ENCODE data around the gene MYL6B. TPM values are rescaled to one million over a fixed set of nuclear protein-coding genes. Genes with fewer than 3 reads are reported as not detected.
"Not testable (repeated sequence)": the region's sequence is repeated elsewhere in the genome, so short reads cannot be mapped to it uniquely, and the experiment has no call there.

The MYL6B gene
- total and polyA plus RNA-seq, 8 donors: 6.7 to 65.9 (median 16.5) TPM

GRCh38 chr12:56153678-56154065, 1.3 kb downstream of the MYL6B start:
- Histone ChIP-seq H3K36me3 (no peaks in the 10 kb centered on the region), H3K27ac (no peak overlapping the region), H3K4me3 (no peak overlapping the region), H3K27me3 (no peaks in the 10 kb centered on the region), H3K9me3 (no peaks in the 10 kb centered on the region), H3K4me1 (peaks cover 5 to 15% (median 8%) of the 10 kb centered on the region in 3 donors)
- DNase-seq: no peak
- FAIRE-seq: no peak
- intact Hi-C loops (cut with DNase I): no loop called here
- 77 to 87% methylated on average over 5 of the region's 5 CpGs for WGBS, 2 donors
- ATAC-seq: no peak
- TF ChIP-seq CTCF (IDR thresholded peaks at IDR 0.05): no peak

- Histone ChIP-seq H3K4me1 (peaks cover 5 to 15% (median 8%) of the 10 kb centered on the region in 3 donors), H3K36me3 (no peaks in the 10 kb centered on the region), H3K4me3 (no peak overlapping the region), H3K27me3 (no peaks in the 10 kb centered on the region), H3K27ac (no peak overlapping the region), H3K9me3 (no peaks in the 10 kb centered on the region)
- WGBS, 2 donors: 96 to 100% methylated on average over 1 of the region's 1 CpG
- DNase-seq: no peak
- no peak for TF ChIP-seq CTCF (IDR thresholded peaks at IDR 0.05)
- FAIRE-seq: no peak
- no peak for ATAC-seq
- intact Hi-C loops (cut with DNase I): no loop called here
Observed at GRCh38 chr12:56154246-56154771, 1.9 kb downstream of the MYL6B start.

GRCh38 chr12:56154818-56155217, 2.4 kb downstream of the MYL6B start:
- H3K27me3 ChIP-seq: no peaks in the 10 kb centered on the region
- TF ChIP-seq CTCF (IDR thresholded peaks at IDR 0.05): no peak
- H3K27ac ChIP-seq: no peak overlapping the region
- intact Hi-C loops (cut with DNase I): no loop called here
- no peaks in the 10 kb centered on the region for H3K36me3 ChIP-seq
- DNase-seq (no peak), FAIRE-seq (no peak), ATAC-seq (no peak)
- no peaks in the 10 kb centered on the region for H3K9me3 ChIP-seq
- no peak overlapping the region for H3K4me3 ChIP-seq
- 86 to 89% methylated on average over 5 of the region's 5 CpGs for WGBS, 2 donors
- H3K4me1 ChIP-seq: peaks cover 5 to 18% (median 8%) of the 10 kb centered on the region in 3 donors

GRCh38 chr12:56155256-56155845, 3.0 kb downstream of the MYL6B start:
- H3K9me3 ChIP-seq: no peaks in the 10 kb centered on the region
- FAIRE-seq (no peak), DNase-seq (no peak), ATAC-seq (no peak)
- H3K36me3 ChIP-seq: peaks cover 0 to 5% (median 2%) of the 10 kb centered on the region in 3 donors
- H3K27ac ChIP-seq: no peak overlapping the region
- H3K4me1 ChIP-seq: peaks cover 5 to 24% (median 11%) of the 10 kb centered on the region in 3 donors
- 62% methylated on average over 11 of the region's 11 CpGs for WGBS, 2 donors
- no peaks in the 10 kb centered on the region for H3K27me3 ChIP-seq
- no peak for TF ChIP-seq CTCF (IDR thresholded peaks at IDR 0.05)
- no peak overlapping the region for H3K4me3 ChIP-seq
- intact Hi-C loops (cut with DNase I): no loop called here

- FAIRE-seq; H3K27me3 ChIP-seq; DNase-seq; intact Hi-C loops (cut with DNase I); H3K9me3 ChIP-seq; ATAC-seq: not testable (repeated sequence)
- H3K27ac ChIP-seq: peak overlapping the region; percentile 67 to 96 (median 91)
- peaks cover 13 to 27% (median 15%) of the 10 kb centered on the region in 3 donors for H3K4me1 ChIP-seq
- WGBS, 2 donors: 90 to 93% methylated on average over 21 of the region's 21 CpGs
- H3K36me3 ChIP-seq: peaks cover 0 to 18% (median 14%) of the 10 kb centered on the region in 3 donors
- peak overlapping the region; percentile 33 to 86 (median 61) for H3K4me3 ChIP-seq
Observed at GRCh38 chr12:56156464-56157200, 4.2 kb downstream of the MYL6B start.
